HepG2 (cell line): ENCODE measurements around the gene UTP3. TPM values are rescaled to one million over a fixed set of nuclear protein-coding genes. Genes with fewer than 3 reads are reported as not detected.

Experiments used
- ATAC-seq: fragments of 200-7000 bp; cut with Tn5 transposase; 3 replicates; pipeline ENCODE4 v1.9.1; 2020; ENCODE audit warnings: mild to moderate bottlenecking, moderate library complexity
- BruUV-seq: library from RNA; stranded (reverse); fragments of 400-500 nt; replicated peaks from 2 replicates; lab custom pipeline; 2021; lab: Mats Ljungman, UMichigan
- CTCF ChIA-PET: fragments of 300-600 bp; formaldehyde crosslinking; extraction: SDS; loops from one replicate; lab custom pipeline; 2021; ENCODE audit warnings: low total read pairs, inconsistent platforms, low intra/inter-chr PET ratio; lab: Yijun Ruan, JAX
- POLR2A ChIA-PET: fragments of 350-600 bp; sonication (Branson Sonifier 250); formaldehyde crosslinking; loops from one replicate; lab custom pipeline; 2020; ENCODE audit warnings: antibody characterized with exemption, inconsistent platforms; lab: Yijun Ruan, JAX
- DNase-seq: peaks from one replicate; pipeline ENCODE4 v3.0.0-alpha.2; 2015; ENCODE audit warnings: low spot score
- FAIRE-seq: peaks from 3 replicates; lab custom pipeline; 2011; peaks lifted over from hg19 to GRCh38; lab: Jason Lieb, UNC
- H2AFZ ChIP-seq: one replicate; pipeline ENCODE4 v1.6.1; 2011; ENCODE audit warnings: low read length, inconsistent platforms
- H3K27ac ChIP-seq: fragments of 300-600 bp; 3 replicates; pipeline ENCODE4 v1.8.0; 2011; ENCODE audit warnings: mixed run types, mild to moderate bottlenecking, mixed read lengths, low read length, inconsistent platforms; ENCODE audit not compliant: insufficient read depth; ENCODE audit errors: extremely low read length
- H3K27me3 ChIP-seq, 2 experiments: fragments of 200-600 bp in 1 of 2; 2 replicates in 1 of 2; 3 replicates in 1 of 2; pipeline versions ENCODE4 v1.6.0 to v1.8.0; 2011; ENCODE audit warnings: low read length in 2 of 2, mild to moderate bottlenecking in 2 of 2, moderate library complexity in 2 of 2, inconsistent platforms in 1 of 2; ENCODE audit not compliant: insufficient read depth in 2 of 2, control insufficient read depth in 1 of 2
- H3K36me3 ChIP-seq, 2 experiments: fragments of 200-600 bp in 1 of 2; replicated peaks in 1 of 2; 2 replicates in 1 of 2; 3 replicates in 1 of 2; pipeline versions ENCODE4 v1.5.1 to v1.8.0; 2011; ENCODE audit warnings: low read length in 2 of 2, inconsistent platforms in 1 of 2; ENCODE audit not compliant: insufficient read depth in 2 of 2, control insufficient read depth in 1 of 2
- H3K4me1 ChIP-seq: 2 replicates; pipeline ENCODE4 v1.5.1; 2012; ENCODE audit warnings: low read length, inconsistent platforms; ENCODE audit not compliant: insufficient read depth
- H3K4me2 ChIP-seq: 2 replicates; pipeline ENCODE4 v1.6.0; 2011; ENCODE audit warnings: low read depth, low read length, inconsistent platforms
- H3K4me3 ChIP-seq, 3 experiments: fragments of 200-600 bp in 1 of 3; sonication (generic), shearing (Covaris generic) in 1 of 3; replicated peaks in 1 of 3; 2 replicates each; pipeline ENCODE4 v1.5.1; 2011 to 2016; ENCODE audit warnings: low read length in 3 of 3, inconsistent platforms in 2 of 3, low read depth in 2 of 3, mild to moderate bottlenecking in 2 of 3, control low read depth in 1 of 3, mixed read lengths in 1 of 3; ENCODE audit not compliant: insufficient read depth in 1 of 3
- H3K79me2 ChIP-seq: one replicate; pipeline ENCODE4 v1.6.1; 2011; ENCODE audit warnings: low read length, inconsistent platforms; ENCODE audit not compliant: insufficient read depth
- H3K9ac ChIP-seq: 2 replicates; pipeline ENCODE4 v1.6.0; 2011; ENCODE audit warnings: mild to moderate bottlenecking, low read depth, low read length, inconsistent platforms; ENCODE audit not compliant: insufficient read depth
- H3K9me3 ChIP-seq: 2 replicates; pipeline ENCODE4 v1.5.1; 2012; ENCODE audit warnings: mild to moderate bottlenecking, low read length
- H4K20me1 ChIP-seq: 2 replicates; pipeline ENCODE4 v1.6.0; 2011; ENCODE audit warnings: inconsistent platforms, mild to moderate bottlenecking, low read length, moderate library complexity; ENCODE audit not compliant: insufficient read depth
- CBX1 ChIP-seq: IDR thresholded peaks from one replicate; pipeline ENCODE4 v1.6.1; 2016; ENCODE audit warnings: antibody characterized with exemption, low read depth
- FOXJ3 ChIP-seq: sonication (generic); formaldehyde crosslinking; IDR thresholded peaks from 2 replicates; pipeline ENCODE4 v1.4.0; 2020; ENCODE audit warnings: missing genetic modification reagents, mild to moderate bottlenecking, borderline replicate concordance
- KAT8 ChIP-seq: IDR thresholded peaks from 2 replicates; pipeline ENCODE4 v1.6.1; 2016; ENCODE audit warnings: missing genetic modification reagents, missing compliant biosample characterization
- SRSF4 ChIP-seq: fragments of 200-400 bp; formaldehyde crosslinking; IDR thresholded peaks from one replicate; pipeline ENCODE4 v1.6.1; 2018; ENCODE audit warnings: mild to moderate bottlenecking, low read depth, low read length, moderate library complexity; ENCODE audit not compliant: poor library complexity, severe bottlenecking
- TAF15 ChIP-seq: fragments of 200-400 bp; formaldehyde crosslinking; IDR thresholded peaks from one replicate; pipeline ENCODE4 v1.6.1; 2018; ENCODE audit warnings: mild to moderate bottlenecking, low read depth, low read length; ENCODE audit not compliant: poor library complexity, severe bottlenecking
- XBP1 ChIP-seq: sonication (generic); formaldehyde crosslinking; IDR thresholded peaks from 2 replicates; pipeline ENCODE4 v1.5.0; 2020; ENCODE audit warnings: missing genetic modification reagents
- ZNF7 ChIP-seq: IDR thresholded peaks from 2 replicates; pipeline ENCODE4 v1.6.1; 2016; ENCODE audit warnings: missing biosample characterization, missing genetic modification reagents
- ZNF713 ChIP-seq: sonication (generic); formaldehyde crosslinking; IDR thresholded peaks from 2 replicates; pipeline ENCODE4 v1.4.0; 2020; ENCODE audit warnings: mild to moderate bottlenecking, missing genetic modification reagents
- ZNF720 ChIP-seq: sonication (generic); formaldehyde crosslinking; IDR thresholded peaks from 2 replicates; pipeline ENCODE4 v1.4.0; 2020; ENCODE audit warnings: missing genetic modification reagents
- WGBS: methylation state at CpG from one replicate; pipeline ENCODE4 v1.1.6; 2017; ENCODE audit warnings: low lambda C conversion rate; 5-methylcytosine and 5-hydroxymethylcytosine counted together
- in situ Hi-C: cut with HindIII; loops from 2 replicates; pipeline ENCODE4 v1.10.0; 2017; ENCODE audit warnings: low pct_unique_long_range_greater_than_20kb; ENCODE audit not compliant: extremely low pct_ligation_motif_present
- intact Hi-C: fragments of 100-400 bp; cut with micrococcal nuclease; formaldehyde crosslinking; loops from one replicate; pipeline ENCODE4 v1.10.0; 2022; ENCODE audit not compliant: unreplicated experiment
- polyA plus RNA-seq, 8 experiments: library from polyadenylated mRNA; depleted of rRNA in 3 of 8; stranded (reverse) in 7 of 8; unstranded in 1 of 8; fragments of >200 nt; fragmentation: Illumina TruSeq in 4 of 8; extraction: Trizol in 4 of 8; gene quantifications; 2 replicates each; pipeline versions ENCODE4 v1.2.1 to v1.2.3, GENCODE V29; 2011 to 2016; ENCODE audit warnings: low read depth in 4 of 8, missing spikeins in 1 of 8, mixed read lengths in 1 of 8; ENCODE audit not compliant: insufficient read depth in 1 of 8
- total RNA-seq, 5 experiments: library from RNA; depleted of rRNA; stranded (reverse); fragments of >200 nt; fragmentation: Illumina TruSeq; extraction: Trizol; gene quantifications; 2 replicates each; pipeline ENCODE4 v1.2.3, GENCODE V29; 2016; ENCODE audit warnings: low read depth in 1 of 5
- TF ChIP-seq, protein P1 (sequence below), 2 experiments: sonication (generic) in 1 of 2; formaldehyde crosslinking in 1 of 2; IDR thresholded peaks; 2 replicates each; pipeline versions ENCODE4 v1.4.0 to v1.6.1; 2018 to 2020; ENCODE audit warnings: missing genetic modification reagents in 2 of 2, borderline replicate concordance in 1 of 2, low read depth in 1 of 2, mild to moderate bottlenecking in 1 of 2, missing biosample characterization in 1 of 2
- TF ChIP-seq, protein P2 (sequence below): sonication (generic); formaldehyde crosslinking; conservative IDR thresholded peaks from 2 replicates; pipeline ENCODE4 v1.4.0; 2020; ENCODE audit warnings: missing genetic modification reagents
- TF ChIP-seq, protein P3 (sequence below): sonication (generic); formaldehyde crosslinking; conservative IDR thresholded peaks from 2 replicates; pipeline ENCODE4 v1.8.1; 2023; ENCODE audit warnings: missing genetic modification reagents
- TF ChIP-seq, protein P4 (sequence below): IDR thresholded peaks from 2 replicates; pipeline ENCODE4 v1.4.0; 2020; ENCODE audit warnings: mild to moderate bottlenecking, missing genetic modification reagents
- TF ChIP-seq, protein P5 (sequence below): sonication (generic); formaldehyde crosslinking; IDR thresholded peaks from 2 replicates; pipeline ENCODE4 v1.5.1; 2020; ENCODE audit warnings: missing genetic modification reagents, mild to moderate bottlenecking, borderline replicate concordance

The UTP3 gene
- total and polyA plus RNA-seq, 2 of the 13 experiments (the other 11 are each of a cell fraction or from before 2014, with no cell fraction given): 6.9 to 19.5 TPM

GRCh38 chr4:70721747-70722146, 33.4 kb downstream of the UTP3 start, which contains the start of gene RUFY3:
RUFY3 (plus strand) TSS chr4:70721964; CDS start chr4:70722574, 610 bp downstream.
- ATAC-seq (no peak), FAIRE-seq (no peak), DNase-seq (no peak)
- Histone ChIP-seq H3K36me3 (no peaks in the 10 kb centered on the region), H3K79me2 (peaks cover 9% of the 10 kb centered on the region), H2AFZ (no peak within 1 kb of the TSS), H3K9me3 (no peaks in the 10 kb centered on the region), H3K9ac (no peak within 1 kb of the TSS), H3K4me2 (no peak within 1 kb of the TSS), H3K4me3 (no peak within 1 kb of the TSS), H3K4me1 (peaks cover 24% of the 10 kb centered on the region), H3K27me3 (no peaks in the 10 kb centered on the region), H4K20me1 (no peaks in the 10 kb centered on the region), H3K27ac (no peak within 1 kb of the TSS)
- no TSS peak for BruUV-seq
- ChIA-PET POLR2A (no interaction called here), CTCF (no interaction called here)
- intact Hi-C loops (no loop called here), in situ Hi-C loops (no loop called here)
- WGBS: 89% methylated on average over 3 of the region's 3 CpGs
- TF ChIP-seq XBP1 (CRISPR knock-in tag) (no peak), CBX1 (no peak), TAF15 (no peak), SRSF4 (no peak), ZNF720 (no peak), FOXJ3 (no peak), ZNF7 (no peak), KAT8 (CRISPR knock-in tag) (no peak), ZNF713 (CRISPR knock-in tag) (no peak)
- TF ChIP-seq, protein P1, sequence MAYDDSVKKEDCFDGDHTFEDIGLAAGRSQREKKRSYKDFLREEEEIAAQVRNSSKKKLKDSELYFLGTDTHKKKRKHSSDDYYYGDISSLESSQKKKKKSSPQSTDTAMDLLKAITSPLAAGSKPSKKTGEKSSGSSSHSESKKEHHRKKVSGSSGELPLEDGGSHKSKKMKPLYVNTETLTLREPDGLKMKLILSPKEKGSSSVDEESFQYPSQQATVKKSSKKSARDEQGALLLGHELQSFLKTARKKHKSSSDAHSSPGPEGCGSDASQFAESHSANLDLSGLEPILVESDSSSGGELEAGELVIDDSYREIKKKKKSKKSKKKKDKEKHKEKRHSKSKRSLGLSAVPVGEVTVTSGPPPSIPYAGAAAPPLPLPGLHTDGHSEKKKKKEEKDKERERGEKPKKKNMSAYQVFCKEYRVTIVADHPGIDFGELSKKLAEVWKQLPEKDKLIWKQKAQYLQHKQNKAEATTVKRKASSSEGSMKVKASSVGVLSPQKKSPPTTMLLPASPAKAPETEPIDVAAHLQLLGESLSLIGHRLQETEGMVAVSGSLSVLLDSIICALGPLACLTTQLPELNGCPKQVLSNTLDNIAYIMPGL (CRISPR knock-in tag; IDR thresholded peaks at IDR 0.05; ENCODE audit: borderline replicate concordance in 1 of 2, low read depth in 1 of 2): no peak
- TF ChIP-seq, protein P2, sequence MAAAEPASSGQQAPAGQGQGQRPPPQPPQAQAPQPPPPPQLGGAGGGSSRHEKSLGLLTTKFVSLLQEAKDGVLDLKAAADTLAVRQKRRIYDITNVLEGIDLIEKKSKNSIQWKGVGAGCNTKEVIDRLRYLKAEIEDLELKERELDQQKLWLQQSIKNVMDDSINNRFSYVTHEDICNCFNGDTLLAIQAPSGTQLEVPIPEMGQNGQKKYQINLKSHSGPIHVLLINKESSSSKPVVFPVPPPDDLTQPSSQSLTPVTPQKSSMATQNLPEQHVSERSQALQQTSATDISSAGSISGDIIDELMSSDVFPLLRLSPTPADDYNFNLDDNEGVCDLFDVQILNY (CRISPR knock-in tag): no peak
- TF ChIP-seq, protein P3, sequence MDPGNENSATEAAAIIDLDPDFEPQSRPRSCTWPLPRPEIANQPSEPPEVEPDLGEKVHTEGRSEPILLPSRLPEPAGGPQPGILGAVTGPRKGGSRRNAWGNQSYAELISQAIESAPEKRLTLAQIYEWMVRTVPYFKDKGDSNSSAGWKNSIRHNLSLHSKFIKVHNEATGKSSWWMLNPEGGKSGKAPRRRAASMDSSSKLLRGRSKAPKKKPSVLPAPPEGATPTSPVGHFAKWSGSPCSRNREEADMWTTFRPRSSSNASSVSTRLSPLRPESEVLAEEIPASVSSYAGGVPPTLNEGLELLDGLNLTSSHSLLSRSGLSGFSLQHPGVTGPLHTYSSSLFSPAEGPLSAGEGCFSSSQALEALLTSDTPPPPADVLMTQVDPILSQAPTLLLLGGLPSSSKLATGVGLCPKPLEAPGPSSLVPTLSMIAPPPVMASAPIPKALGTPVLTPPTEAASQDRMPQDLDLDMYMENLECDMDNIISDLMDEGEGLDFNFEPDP (CRISPR knock-in tag): no peak
- TF ChIP-seq, protein P4, sequence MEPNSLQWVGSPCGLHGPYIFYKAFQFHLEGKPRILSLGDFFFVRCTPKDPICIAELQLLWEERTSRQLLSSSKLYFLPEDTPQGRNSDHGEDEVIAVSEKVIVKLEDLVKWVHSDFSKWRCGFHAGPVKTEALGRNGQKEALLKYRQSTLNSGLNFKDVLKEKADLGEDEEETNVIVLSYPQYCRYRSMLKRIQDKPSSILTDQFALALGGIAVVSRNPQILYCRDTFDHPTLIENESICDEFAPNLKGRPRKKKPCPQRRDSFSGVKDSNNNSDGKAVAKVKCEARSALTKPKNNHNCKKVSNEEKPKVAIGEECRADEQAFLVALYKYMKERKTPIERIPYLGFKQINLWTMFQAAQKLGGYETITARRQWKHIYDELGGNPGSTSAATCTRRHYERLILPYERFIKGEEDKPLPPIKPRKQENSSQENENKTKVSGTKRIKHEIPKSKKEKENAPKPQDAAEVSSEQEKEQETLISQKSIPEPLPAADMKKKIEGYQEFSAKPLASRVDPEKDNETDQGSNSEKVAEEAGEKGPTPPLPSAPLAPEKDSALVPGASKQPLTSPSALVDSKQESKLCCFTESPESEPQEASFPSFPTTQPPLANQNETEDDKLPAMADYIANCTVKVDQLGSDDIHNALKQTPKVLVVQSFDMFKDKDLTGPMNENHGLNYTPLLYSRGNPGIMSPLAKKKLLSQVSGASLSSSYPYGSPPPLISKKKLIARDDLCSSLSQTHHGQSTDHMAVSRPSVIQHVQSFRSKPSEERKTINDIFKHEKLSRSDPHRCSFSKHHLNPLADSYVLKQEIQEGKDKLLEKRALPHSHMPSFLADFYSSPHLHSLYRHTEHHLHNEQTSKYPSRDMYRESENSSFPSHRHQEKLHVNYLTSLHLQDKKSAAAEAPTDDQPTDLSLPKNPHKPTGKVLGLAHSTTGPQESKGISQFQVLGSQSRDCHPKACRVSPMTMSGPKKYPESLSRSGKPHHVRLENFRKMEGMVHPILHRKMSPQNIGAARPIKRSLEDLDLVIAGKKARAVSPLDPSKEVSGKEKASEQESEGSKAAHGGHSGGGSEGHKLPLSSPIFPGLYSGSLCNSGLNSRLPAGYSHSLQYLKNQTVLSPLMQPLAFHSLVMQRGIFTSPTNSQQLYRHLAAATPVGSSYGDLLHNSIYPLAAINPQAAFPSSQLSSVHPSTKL: no peak
- TF ChIP-seq, protein P5, sequence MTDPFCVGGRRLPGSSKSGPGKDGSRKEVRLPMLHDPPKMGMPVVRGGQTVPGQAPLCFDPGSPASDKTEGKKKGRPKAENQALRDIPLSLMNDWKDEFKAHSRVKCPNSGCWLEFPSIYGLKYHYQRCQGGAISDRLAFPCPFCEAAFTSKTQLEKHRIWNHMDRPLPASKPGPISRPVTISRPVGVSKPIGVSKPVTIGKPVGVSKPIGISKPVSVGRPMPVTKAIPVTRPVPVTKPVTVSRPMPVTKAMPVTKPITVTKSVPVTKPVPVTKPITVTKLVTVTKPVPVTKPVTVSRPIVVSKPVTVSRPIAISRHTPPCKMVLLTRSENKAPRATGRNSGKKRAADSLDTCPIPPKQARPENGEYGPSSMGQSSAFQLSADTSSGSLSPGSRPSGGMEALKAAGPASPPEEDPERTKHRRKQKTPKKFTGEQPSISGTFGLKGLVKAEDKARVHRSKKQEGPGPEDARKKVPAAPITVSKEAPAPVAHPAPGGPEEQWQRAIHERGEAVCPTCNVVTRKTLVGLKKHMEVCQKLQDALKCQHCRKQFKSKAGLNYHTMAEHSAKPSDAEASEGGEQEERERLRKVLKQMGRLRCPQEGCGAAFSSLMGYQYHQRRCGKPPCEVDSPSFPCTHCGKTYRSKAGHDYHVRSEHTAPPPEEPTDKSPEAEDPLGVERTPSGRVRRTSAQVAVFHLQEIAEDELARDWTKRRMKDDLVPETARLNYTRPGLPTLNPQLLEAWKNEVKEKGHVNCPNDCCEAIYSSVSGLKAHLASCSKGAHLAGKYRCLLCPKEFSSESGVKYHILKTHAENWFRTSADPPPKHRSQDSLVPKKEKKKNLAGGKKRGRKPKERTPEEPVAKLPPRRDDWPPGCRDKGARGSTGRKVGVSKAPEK (CRISPR knock-in tag): no peak
